A549 (cell line): Measurements from ENCODE around the gene GNAL. TPM values are rescaled to one million over a fixed set of nuclear protein-coding genes. Genes with fewer than 3 reads are reported as not detected.
A peak's percentile ranks its signal among the peaks of the same experiment; 100 is the strongest.

ENCODE experiments used
- ATAC-seq, 2 experiments: fragments of 200-7000 bp in 1 of 2; fragments of >200 bp in 1 of 2; cut with Nextera tagmentation in 1 of 2; cut with Tn5 transposase in 1 of 2; 3 replicates each; pipeline versions ENCODE4 v1.8.0 to v1.9.1; 2018 to 2020; ENCODE audit warnings: mild to moderate bottlenecking in 1 of 2, moderate library complexity in 1 of 2
- CTCF ChIA-PET: fragments of 300-600 bp; sonication (Branson Sonifier 250); formaldehyde crosslinking; extraction: SDS; loops from one replicate; lab custom pipeline; 2021; ENCODE audit warnings: antibody characterized with exemption, inconsistent platforms; lab: Yijun Ruan, JAX
- POLR2A ChIA-PET: fragments of 350-600 bp; formaldehyde crosslinking; extraction: SDS; loops from one replicate; lab custom pipeline; 2021; ENCODE audit warnings: antibody characterized with exemption, inconsistent platforms; lab: Yijun Ruan, JAX
- DNase-seq, 2 experiments: peaks; one replicate each; pipeline versions ENCODE4 v3.0.0 to v3.0.0-alpha.2; 2011 to 2016; ENCODE audit warnings: low read depth in 1 of 2, low spot score in 1 of 2
- FAIRE-seq: peaks from 2 replicates; lab custom pipeline; 2011; peaks lifted over from hg19 to GRCh38; lab: Jason Lieb, UNC
- H3K27ac ChIP-seq, 2 experiments: fragments of >200 bp; sonication (Bioruptor Twin); formaldehyde crosslinking; 3 replicates each; pipeline ENCODE4 v1.5.1; 2016 to 2017
- H3K4me1 ChIP-seq: fragments of >200 bp; sonication (Bioruptor Twin); formaldehyde crosslinking; 3 replicates; pipeline ENCODE4 v1.6.1; 2016
- H3K4me2 ChIP-seq: fragments of >200 bp; sonication (Bioruptor Twin); formaldehyde crosslinking; 3 replicates; pipeline ENCODE4 v1.6.1; 2016
- H3K4me3 ChIP-seq: fragments of >200 bp; sonication (Bioruptor Twin); formaldehyde crosslinking; 3 replicates; pipeline ENCODE4 v1.5.1; 2016
- H3K9me3 ChIP-seq: fragments of >200 bp; sonication (Bioruptor Twin); formaldehyde crosslinking; 3 replicates; pipeline ENCODE4 v1.6.1; 2016
- ATOH8 ChIP-seq: fragments of 250-450 bp; sonication (Bioruptor Pico); IDR thresholded peaks from 2 replicates; pipeline ENCODE4 v1.5.0; 2020; ENCODE audit warnings: low read depth, mild to moderate bottlenecking, moderate library complexity
- BCL3 ChIP-seq: fragments of >200 bp; sonication (Bioruptor Twin); formaldehyde crosslinking; IDR thresholded peaks from 3 replicates; pipeline ENCODE4 v1.6.1; 2016
- CBX8 ChIP-seq: fragments of 200-600 bp; sonication (generic); IDR thresholded peaks from 2 replicates; pipeline ENCODE4 v1.6.1; 2016
- CEBPB ChIP-seq, 2 experiments: fragments of >200 bp in 1 of 2; sonication (Bioruptor Twin) in 1 of 2; formaldehyde crosslinking in 1 of 2; IDR thresholded peaks; 2 replicates each; pipeline ENCODE4 v1.6.1; 2012 to 2016
- CHD2 ChIP-seq: fragments of 150-350 bp; IDR thresholded peaks from 2 replicates; pipeline ENCODE4 v1.6.1; 2014; ENCODE audit warnings: low read length; ENCODE audit not compliant: partially characterized antibody
- EHF ChIP-seq: fragments of 250-450 bp; sonication (Bioruptor Pico); IDR thresholded peaks from 2 replicates; pipeline ENCODE4 v1.5.0; 2020; ENCODE audit warnings: mild to moderate bottlenecking
- EHMT2 ChIP-seq: fragments of 200-600 bp; sonication (generic); IDR thresholded peaks from 2 replicates; pipeline ENCODE4 v1.6.1; 2016; ENCODE audit warnings: antibody characterized with exemption, low read depth, mild to moderate bottlenecking, moderate library complexity
- ESRRA ChIP-seq: fragments of 150-350 bp; IDR thresholded peaks from 2 replicates; pipeline ENCODE4 v1.6.1; 2014; ENCODE audit warnings: mild to moderate bottlenecking, low read length, borderline replicate concordance
- FOXS1 ChIP-seq: fragments of 250-450 bp; sonication (Bioruptor Pico); IDR thresholded peaks from 2 replicates; pipeline ENCODE4 v1.5.0; 2020; ENCODE audit warnings: mild to moderate bottlenecking, moderate library complexity
- GATA3 ChIP-seq: IDR thresholded peaks from 2 replicates; pipeline ENCODE4 v1.6.1; 2012; ENCODE audit warnings: borderline replicate concordance
- HDAC2 ChIP-seq: fragments of 200-600 bp; sonication (generic); IDR thresholded peaks from 2 replicates; pipeline ENCODE4 v1.6.1; 2016
- HES2 ChIP-seq: fragments of >200 bp; sonication (Bioruptor Twin); formaldehyde crosslinking; IDR thresholded peaks from 2 replicates; pipeline ENCODE4 v1.6.1; 2016
- HEYL ChIP-seq: fragments of 250-450 bp; sonication (Bioruptor Pico); IDR thresholded peaks from 2 replicates; pipeline ENCODE4 v1.8.0; 2021; ENCODE audit warnings: mild to moderate bottlenecking, moderate library complexity
- HMGXB4 ChIP-seq: fragments of 250-450 bp; sonication (Bioruptor Pico); IDR thresholded peaks from 2 replicates; pipeline ENCODE4 v1.5.0; 2021; ENCODE audit warnings: mild to moderate bottlenecking, moderate library complexity, borderline replicate concordance
- HOXA7 ChIP-seq: fragments of 250-450 bp; sonication (Bioruptor Pico); IDR thresholded peaks from 2 replicates; pipeline ENCODE4 v1.5.0; 2020; ENCODE audit warnings: mild to moderate bottlenecking, moderate library complexity
- HOXB5 ChIP-seq: fragments of 250-450 bp; sonication (Bioruptor Pico); IDR thresholded peaks from 2 replicates; pipeline ENCODE4 v1.5.0; 2020; ENCODE audit warnings: mild to moderate bottlenecking, moderate library complexity
- JUNB ChIP-seq: fragments of >200 bp; sonication (Bioruptor Twin); formaldehyde crosslinking; IDR thresholded peaks from 2 replicates; pipeline ENCODE4 v1.6.1; 2016
- MAFK ChIP-seq: fragments of 450-650 bp; IDR thresholded peaks from 2 replicates; pipeline ENCODE4 v1.6.1; 2014; ENCODE audit not compliant: partially characterized antibody
- NFE2L2 ChIP-seq: fragments of 150-350 bp; conservative IDR thresholded peaks from 2 replicates; pipeline ENCODE4 v1.6.1; 2014; ENCODE audit warnings: low read length
- NR3C1 ChIP-seq: fragments of >200 bp; sonication (Bioruptor Twin); formaldehyde crosslinking; IDR thresholded peaks from 3 replicates; pipeline ENCODE4 v1.6.1; 2017
- POLR2A ChIP-seq: IDR thresholded peaks from 2 replicates; pipeline ENCODE4 v1.6.1; 2012; ENCODE audit warnings: mild to moderate bottlenecking, low read length
- POLR2AphosphoS2 ChIP-seq: conservative IDR thresholded peaks from 2 replicates; pipeline ENCODE4 v1.6.1; 2012; ENCODE audit warnings: low read length, improper control_type of control experiment, inconsistent platforms
- RAD21 ChIP-seq, 2 experiments: fragments of >200 bp in 1 of 2; sonication (Bioruptor Twin) in 1 of 2; formaldehyde crosslinking in 1 of 2; IDR thresholded peaks in 1 of 2; conservative IDR thresholded peaks in 1 of 2; 2 replicates in 1 of 2; 3 replicates in 1 of 2; pipeline ENCODE4 v1.6.1; 2012 to 2018; ENCODE audit warnings: inconsistent platforms in 1 of 2
- RARB ChIP-seq: fragments of 250-450 bp; sonication (Bioruptor Pico); IDR thresholded peaks from 2 replicates; pipeline ENCODE4 v1.8.0; 2021; ENCODE audit warnings: mild to moderate bottlenecking, moderate library complexity
- REST ChIP-seq: fragments of 200-600 bp; sonication (generic); IDR thresholded peaks from 2 replicates; pipeline ENCODE4 v1.6.1; 2016; ENCODE audit warnings: antibody characterized with exemption, mild to moderate bottlenecking, moderate library complexity
- RFX5 ChIP-seq: fragments of 450-650 bp; IDR thresholded peaks from 2 replicates; pipeline ENCODE4 v1.7.1; 2014; ENCODE audit warnings: antibody characterized with exemption, mild to moderate bottlenecking, moderate library complexity
- SREBF2 ChIP-seq: fragments of 450-650 bp; IDR thresholded peaks from 2 replicates; pipeline ENCODE4 v1.6.1; 2014; ENCODE audit warnings: mild to moderate bottlenecking, moderate library complexity
- TFCP2L1 ChIP-seq: fragments of 250-450 bp; sonication (Bioruptor Pico); IDR thresholded peaks from 2 replicates; pipeline ENCODE4 v1.5.0; 2021; ENCODE audit warnings: mild to moderate bottlenecking
- WGBS: methylation state at CpG from one replicate; pipeline ENCODE4 v1.1.6; 2017; ENCODE audit errors: missing lambda C conversion rate; 5-methylcytosine and 5-hydroxymethylcytosine counted together
- polyA plus RNA-seq, 4 experiments: library from polyadenylated mRNA; depleted of rRNA in 3 of 4; stranded (reverse); fragments of >200 nt; fragmentation: RNase III in 1 of 4; extraction: RNeasy Plus Mini Kit Qiagen cat#74134 plus additional on column Dnase treatment in 1 of 4; gene quantifications; 2 replicates in 3 of 4; 3 replicates in 1 of 4; pipeline ENCODE4 v1.2.3, GENCODE V29; 2011 to 2017

Gene GNAL
- polyA plus RNA-seq, 2 of the 4 experiments (the other 2 are of a cell fraction), result 5.1 to 12.9 TPM

- Histone ChIP-seq H3K4me1 (no peaks in the 10 kb centered on the region), H3K9me3 (no peaks in the 10 kb centered on the region), H3K27ac (no peak overlapping the region), H3K4me3 (no peak overlapping the region), H3K4me2 (no peak overlapping the region)
- ChIA-PET CTCF (interaction anchor here (1.4 kb wide), 1 partner anchor 168 kb away, joined by 4 read pairs; no protein-coding TSS in a partner anchor), POLR2A (no interaction called here)
- no peak for ATAC-seq
- 69% methylated on average over 5 of the region's 5 CpGs for WGBS
- DNase-seq, result no peak
- FAIRE-seq, result no peak
- TF ChIP-seq CBX8 (no peak), BCL3 (no peak), POLR2A (no peak), ESRRA (no peak), HOXA7 (CRISPR knock-in tag) (no peak), HES2 (no peak), HOXB5 (CRISPR knock-in tag) (no peak), REST (no peak), SREBF2 (no peak), NFE2L2 (no peak), POLR2AphosphoS2 (no peak), GATA3 (no peak), FOXS1 (CRISPR knock-in tag) (no peak), HMGXB4 (CRISPR knock-in tag) (no peak), EHF (CRISPR knock-in tag) (no peak), MAFK (no peak)
These were observed 134.5 kb downstream of the GNAL start for GRCh38 chr18:11823545-11823944.

GRCh38 chr18:11826836-11827235 is 137.8 kb downstream of the GNAL start:
- DNase-seq (peak in 1 of 2 experiments; percentile 10), FAIRE-seq (no peak), ATAC-seq (peak; percentile 62; a peak in 3 of 6 replicates)
- Histone ChIP-seq H3K27ac (peak overlapping the region in 1 of 2 experiments; percentile 26; a peak in 1 of 6 replicates), H3K4me3 (no peak overlapping the region), H3K4me1 (no peaks in the 10 kb centered on the region), H3K4me2 (no peak overlapping the region), H3K9me3 (no peaks in the 10 kb centered on the region)
- TF ChIP-seq NR3C1 (no peak), ATOH8 (CRISPR knock-in tag) (no peak), HDAC2 (no peak), JUNB (no peak), CBX8 (no peak), GATA3 (no peak), TFCP2L1 (CRISPR knock-in tag) (no peak), HEYL (CRISPR knock-in tag) (no peak), RFX5 (no peak), CHD2 (no peak), RAD21 (conservative IDR thresholded peaks at IDR 0.05 in 1 of 2, IDR thresholded peaks at IDR 0.05 in 1 of 2) (no peak), CEBPB (IDR thresholded peaks at IDR 0.05) (no peak), EHMT2 (no peak), RARB (CRISPR knock-in tag) (no peak)
- ChIA-PET POLR2A (no interaction called here), CTCF (interaction anchor here (0.8 to 2.4 kb wide), 3 partner anchors 10 to 168 kb away, joined by 3 to 9 read pairs (median 8); no protein-coding TSS in a partner anchor)
- WGBS, result 93% methylated on average over 12 of the region's 12 CpGs
